ENCODE data around the gene EIF2D. TPM values are rescaled to one million over a fixed set of nuclear protein-coding genes. Genes with fewer than 3 reads are reported as not detected.
"Not testable (repeated sequence)": the region's sequence is repeated elsewhere in the genome, so short reads cannot be mapped to it uniquely, and the experiment has no call there.

The EIF2D gene
- total RNA-seq, 5 donors from 2014 or later (not counting 1 experiment from before 2014, with no cell fraction given) = 48.0 to 56.7 (median 49.3) TPM

- Histone ChIP-seq H3K36me3 (ENCODE audit: control insufficient read depth in 2 of 2, extremely low read depth in 1 of 2, insufficient read depth in 1 of 2, low read length in 1 of 2) (no peaks in the 10 kb centered on the region), H3K9me3 (no peaks in the 10 kb centered on the region), H3K27me3 (replicated peaks in 1 of 2; ENCODE audit: control insufficient read depth in 2 of 2, extremely low read depth in 1 of 2, insufficient read depth in 2 of 2, low read length in 1 of 2) (peaks cover 0 to 17% of the 10 kb centered on the region in 2 experiments), H3K4me3 (ENCODE audit: control insufficient read depth in 1 of 2, extremely low read depth in 1 of 2, low read length in 1 of 2) (no peak overlapping the region), H3K27ac (ENCODE audit: low read length) (no peak overlapping the region), H3K4me1 (ENCODE audit: control insufficient read depth in 1 of 2, extremely low read depth in 1 of 2, insufficient read depth in 2 of 2, low read length in 2 of 2) (peaks cover 9 to 19% of the 10 kb centered on the region in 2 experiments)
- no peak overlapping the region for H3K27ac Mint-ChIP-seq
- POLR2A ChIA-PET = no interaction called here
- peaks cover 11 to 21% (median 15%) of the 10 kb centered on the region in 3 donors for H3K4me1 Mint-ChIP-seq
- no peaks in the 10 kb centered on the region for H3K36me3 Mint-ChIP-seq
- WGBS (ENCODE audit: insufficient coverage) = 68% methylated on average over 4 of the region's 9 CpGs
- DNase-seq = no peak
- no peak for ATAC-seq (replicated peaks in 1 of 4)
- peak overlapping the region in 1 of 3 donors; percentile 89 for H3K4me3 Mint-ChIP-seq
- no peaks in the 10 kb centered on the region for H3K9me3 Mint-ChIP-seq
- peaks cover 3 to 11% of the 10 kb centered on the region in 2 donors for H3K27me3 Mint-ChIP-seq
- CTCF ChIA-PET = interaction anchor here (1.4 to 3.9 kb wide), 6 partner anchors 14 to 163 kb away, joined by 3 to 45 read pairs (median 6); partner anchors contain the start of genes EIF2D (in 1 of the 2) and IKBKE (in 1 of the 2)
Observed at GRCh38 chr1:206633708-206634121, 21.4 kb upstream of the EIF2D start.

GRCh38 chr1:206631085-206631509 lies 18.8 kb upstream of the EIF2D start:
- no peak overlapping the region for H3K4me3 ChIP-seq (ENCODE audit: control insufficient read depth in 1 of 2, extremely low read depth in 1 of 2, low read length in 1 of 2)
- peaks cover 0 to 17% of the 10 kb centered on the region in 2 experiments for H3K27me3 ChIP-seq (replicated peaks in 1 of 2; ENCODE audit: control insufficient read depth in 2 of 2, extremely low read depth in 1 of 2, insufficient read depth in 2 of 2, low read length in 1 of 2)
- Mint-ChIP-seq H3K4me3 (no peak overlapping the region), H3K4me1 (peaks cover 11 to 15% (median 12%) of the 10 kb centered on the region in 3 donors), H3K9me3 (no peaks in the 10 kb centered on the region), H3K27me3 (peaks cover 11% of the 10 kb centered on the region in 2 donors), H3K27ac (no peak overlapping the region), H3K36me3 (no peaks in the 10 kb centered on the region)
- H3K9me3 ChIP-seq = no peaks in the 10 kb centered on the region
- ATAC-seq (replicated peaks in 1 of 4) (no peak), DNase-seq (peak in 9 of 35 experiments; percentile 2 to 47 (median 14))
- H3K36me3 ChIP-seq (ENCODE audit: control insufficient read depth in 2 of 2, extremely low read depth in 1 of 2, insufficient read depth in 1 of 2, low read length in 1 of 2) = no peaks in the 10 kb centered on the region
- H3K4me1 ChIP-seq (ENCODE audit: control insufficient read depth in 1 of 2, extremely low read depth in 1 of 2, insufficient read depth in 2 of 2, low read length in 2 of 2) = peaks cover 9 to 18% of the 10 kb centered on the region in 2 experiments
- ChIA-PET CTCF (interaction anchor here (0.9 to 1.4 kb wide), 8 partner anchors 10 to 353 kb away, joined by 3 to 8 read pairs (median 4); no protein-coding TSS in a partner anchor), POLR2A (interaction anchor here (0.6 kb wide), 3 partner anchors 32 to 236 kb away, joined by 3 read pairs; no protein-coding TSS in a partner anchor)
- 90% methylated on average over 1 of the region's 4 CpGs for WGBS (ENCODE audit: insufficient coverage)
- H3K27ac ChIP-seq (ENCODE audit: low read length) = no peak overlapping the region

- WGBS (ENCODE audit: insufficient coverage) = no CpG with 5 or more reads among the region's 1 CpG
- ATAC-seq (replicated peaks in 1 of 4) (no peak), DNase-seq (no peak)
- H3K4me1 ChIP-seq (ENCODE audit: control insufficient read depth in 1 of 2, extremely low read depth in 1 of 2, insufficient read depth in 2 of 2, low read length in 2 of 2) = no peaks in the 10 kb centered on the region
- POLR2A ChIA-PET = no interaction called here
- H3K36me3 ChIP-seq (ENCODE audit: control insufficient read depth in 2 of 2, extremely low read depth in 1 of 2, insufficient read depth in 1 of 2, low read length in 1 of 2) = no peaks in the 10 kb centered on the region
- CTCF ChIA-PET = interaction anchor here (0.5 to 1.3 kb wide), 2 partner anchors 18 to 35 kb away, joined by 3 to 4 read pairs; no protein-coding TSS in a partner anchor
- no peak overlapping the region for H3K4me3 ChIP-seq (ENCODE audit: control insufficient read depth in 1 of 2, extremely low read depth in 1 of 2, low read length in 1 of 2)
- H3K27me3 ChIP-seq (replicated peaks in 1 of 2; ENCODE audit: control insufficient read depth in 2 of 2, extremely low read depth in 1 of 2, insufficient read depth in 2 of 2, low read length in 1 of 2) = peaks cover 0 to 9% of the 10 kb centered on the region in 2 experiments
- Mint-ChIP-seq H3K4me3 (no peak overlapping the region), H3K4me1 (no peaks in the 10 kb centered on the region), H3K27me3 (peaks cover 11 to 17% of the 10 kb centered on the region in 2 donors), H3K9me3 (no peaks in the 10 kb centered on the region), H3K27ac (no peak overlapping the region), H3K36me3 (no peaks in the 10 kb centered on the region)
- no peak overlapping the region for H3K27ac ChIP-seq (ENCODE audit: low read length)
- H3K9me3 ChIP-seq = no peaks in the 10 kb centered on the region
Observed at GRCh38 chr1:206628916-206629315, 16.7 kb upstream of the EIF2D start.

- CTCF ChIA-PET = interaction anchor here in 1 of 2 donors (1.2 to 1.7 kb wide), 3 partner anchors 9 to 38 kb away, joined by 4 to 9 read pairs (median 8); partner anchors contain the start of gene DYRK3
- H3K9me3 Mint-ChIP-seq; DNase-seq; H3K4me1 ChIP-seq (ENCODE audit: control insufficient read depth in 1 of 2, extremely low read depth in 1 of 2, insufficient read depth in 2 of 2, low read length in 2 of 2); ATAC-seq (replicated peaks in 1 of 4); H3K27me3 Mint-ChIP-seq; H3K4me3 ChIP-seq (ENCODE audit: control insufficient read depth in 1 of 2, extremely low read depth in 1 of 2, low read length in 1 of 2); H3K4me1 Mint-ChIP-seq; H3K9me3 ChIP-seq; H3K4me3 Mint-ChIP-seq; POLR2A ChIA-PET; H3K27ac Mint-ChIP-seq; H3K27me3 ChIP-seq (replicated peaks in 1 of 2; ENCODE audit: control insufficient read depth in 2 of 2, extremely low read depth in 1 of 2, insufficient read depth in 2 of 2, low read length in 1 of 2); H3K36me3 ChIP-seq (ENCODE audit: control insufficient read depth in 2 of 2, extremely low read depth in 1 of 2, insufficient read depth in 1 of 2, low read length in 1 of 2); H3K27ac ChIP-seq (ENCODE audit: low read length); H3K36me3 Mint-ChIP-seq: not testable (repeated sequence)
- no CpG with 5 or more reads among the region's 2 CpGs for WGBS (ENCODE audit: insufficient coverage)
Observed at GRCh38 chr1:206626396-206626795, 14.1 kb upstream of the EIF2D start.

GRCh38 chr1:206609229-206609991 lies 2.9 kb downstream of the EIF2D start:
- H3K9me3 Mint-ChIP-seq = no peaks in the 10 kb centered on the region
- H3K36me3 Mint-ChIP-seq = peaks cover 36% of the 10 kb centered on the region
- H3K27ac ChIP-seq (ENCODE audit: low read length) = no peak overlapping the region
- CTCF ChIA-PET = interaction anchor here (0.5 to 2.0 kb wide), 9 partner anchors 26 to 439 kb away, joined by 3 to 7 read pairs (median 3); partner anchors contain the start of genes DYRK3 (in 1 of the 2) and IKBKE (in 1 of the 2)
- H3K9me3 ChIP-seq = no peaks in the 10 kb centered on the region
- H3K4me3 ChIP-seq (ENCODE audit: control insufficient read depth in 1 of 2, extremely low read depth in 1 of 2, low read length in 1 of 2) = no peak overlapping the region
- no peaks in the 10 kb centered on the region for H3K27me3 ChIP-seq (replicated peaks in 1 of 2; ENCODE audit: control insufficient read depth in 2 of 2, extremely low read depth in 1 of 2, insufficient read depth in 2 of 2, low read length in 1 of 2)
- no peak overlapping the region for H3K4me3 Mint-ChIP-seq
- peaks cover 7 to 15% of the 10 kb centered on the region in 2 experiments for H3K4me1 ChIP-seq (ENCODE audit: control insufficient read depth in 1 of 2, extremely low read depth in 1 of 2, insufficient read depth in 2 of 2, low read length in 2 of 2)
- POLR2A ChIA-PET = interaction anchor here (0.6 to 0.8 kb wide), 4 partner anchors 20 to 1209 kb away, joined by 3 to 5 read pairs (median 3); no protein-coding TSS in a partner anchor
- DNase-seq (no peak), ATAC-seq (replicated peaks in 1 of 4) (no peak)
- no peaks in the 10 kb centered on the region for H3K27me3 Mint-ChIP-seq
- peak overlapping the region in 1 of 2 donors; percentile 39 for H3K27ac Mint-ChIP-seq
- WGBS (ENCODE audit: insufficient coverage) = no CpG with 5 or more reads among the region's 4 CpGs
- H3K4me1 Mint-ChIP-seq = peaks cover 15 to 23% (median 22%) of the 10 kb centered on the region in 3 donors
- H3K36me3 ChIP-seq (ENCODE audit: control insufficient read depth in 2 of 2, extremely low read depth in 1 of 2, insufficient read depth in 1 of 2, low read length in 1 of 2) = peaks cover 0 to 51% of the 10 kb centered on the region in 2 donors

GRCh38 chr1:206608108-206608698 lies 4.1 kb downstream of the EIF2D start:
- Mint-ChIP-seq H3K27ac (no peak overlapping the region), H3K4me3 (no peak overlapping the region), H3K4me1 (peaks cover 15 to 23% (median 22%) of the 10 kb centered on the region in 3 donors), H3K27me3 (no peaks in the 10 kb centered on the region), H3K36me3 (peaks cover 45% of the 10 kb centered on the region), H3K9me3 (no peaks in the 10 kb centered on the region)
- Histone ChIP-seq H3K36me3 (ENCODE audit: control insufficient read depth in 2 of 2, extremely low read depth in 1 of 2, insufficient read depth in 1 of 2, low read length in 1 of 2) (peaks cover 0 to 63% of the 10 kb centered on the region in 2 donors), H3K27ac (ENCODE audit: low read length) (no peak overlapping the region), H3K4me3 (ENCODE audit: control insufficient read depth in 1 of 2, extremely low read depth in 1 of 2, low read length in 1 of 2) (no peak overlapping the region), H3K27me3 (replicated peaks in 1 of 2; ENCODE audit: control insufficient read depth in 2 of 2, extremely low read depth in 1 of 2, insufficient read depth in 2 of 2, low read length in 1 of 2) (no peaks in the 10 kb centered on the region), H3K4me1 (ENCODE audit: control insufficient read depth in 1 of 2, extremely low read depth in 1 of 2, insufficient read depth in 2 of 2, low read length in 2 of 2) (peaks cover 7 to 15% of the 10 kb centered on the region in 2 experiments), H3K9me3 (no peaks in the 10 kb centered on the region)
- no peak for ATAC-seq (replicated peaks in 1 of 4)
- ChIA-PET POLR2A (no interaction called here), CTCF (interaction anchor here (0.5 to 2.0 kb wide), 6 partner anchors 19 to 374 kb away, joined by 3 to 7 read pairs (median 3); partner anchors contain the start of gene DYRK3 (in 1 of the 2))
- DNase-seq = peak in 33 of 35 experiments; percentile 19 to 72 (median 49)
- WGBS (ENCODE audit: insufficient coverage) = 60% methylated on average over 2 of the region's 7 CpGs

Data from T-cell (primary cell).